Osteoblast (primary cell): ENCODE results near the gene ADAMTS20. TPM values are rescaled to one million over a fixed set of nuclear protein-coding genes. Genes with fewer than 3 reads are reported as not detected.
A peak's percentile ranks its signal among the peaks of the same experiment; 100 is the strongest.

ENCODE experiments used
- DNase-seq: peaks from one replicate; pipeline ENCODE4 v3.0.0; 2011; ENCODE audit warnings: low spot score, mixed read lengths; ENCODE audit not compliant: insufficient read length; ENCODE audit errors: missing footprints
- H2AFZ ChIP-seq: 2 replicates; pipeline ENCODE4 v1.6.0; 2011; ENCODE audit warnings: mild to moderate bottlenecking, low read length
- H3K27ac ChIP-seq: 2 replicates; pipeline ENCODE4 v1.5.1; 2011; ENCODE audit warnings: mild to moderate bottlenecking, low read depth, low read length, moderate library complexity
- H3K27me3 ChIP-seq: 2 replicates; pipeline ENCODE4 v1.6.0; 2012; ENCODE audit warnings: mild to moderate bottlenecking, control low read depth, inconsistent platforms, low read length, moderate library complexity; ENCODE audit not compliant: insufficient read depth
- H3K36me3 ChIP-seq: 2 replicates; pipeline ENCODE4 v1.5.1; 2011; ENCODE audit warnings: mild to moderate bottlenecking, low read length, control low read depth, moderate library complexity; ENCODE audit not compliant: insufficient read depth
- H3K4me1 ChIP-seq: 2 replicates; pipeline ENCODE4 v1.5.1; 2011; ENCODE audit warnings: mild to moderate bottlenecking, low read length, control low read depth, moderate library complexity; ENCODE audit not compliant: insufficient read depth
- H3K4me2 ChIP-seq: 2 replicates; pipeline ENCODE4 v1.6.0; 2011; ENCODE audit warnings: mild to moderate bottlenecking, low read length; ENCODE audit not compliant: insufficient read depth
- H3K4me3 ChIP-seq: fragments of 200-600 bp; sonication (generic); 3 replicates; pipeline ENCODE4 v1.5.1; 2012; ENCODE audit warnings: mild to moderate bottlenecking, low read length, inconsistent platforms; ENCODE audit not compliant: insufficient read depth
- H3K79me2 ChIP-seq: 2 replicates; pipeline ENCODE4 v1.6.0; 2012; ENCODE audit warnings: mild to moderate bottlenecking, low read length, control low read depth, inconsistent platforms; ENCODE audit not compliant: insufficient read depth
- H3K9me3 ChIP-seq: 2 replicates; pipeline ENCODE4 v1.5.1; 2011; ENCODE audit warnings: low read depth, low read length, control low read depth
- H4K20me1 ChIP-seq: 2 replicates; pipeline ENCODE4 v1.6.0; 2012; ENCODE audit warnings: mild to moderate bottlenecking, low read length, control low read depth; ENCODE audit not compliant: insufficient read depth
- CTCF ChIP-seq: IDR thresholded peaks from 2 replicates; pipeline ENCODE4 v1.5.1; 2011; ENCODE audit warnings: mild to moderate bottlenecking, low read depth, low read length, moderate library complexity; ENCODE audit errors: extremely low read depth
- total RNA-seq: library from RNA; depleted of rRNA; stranded (reverse); fragments of >200 nt; gene quantifications from 2 replicates; pipeline ENCODE4 v1.2.3, GENCODE V29; 2012

Gene ADAMTS20
- total RNA-seq, 1 donor: not detected

- peak overlapping the region; percentile 85 for H3K27ac ChIP-seq
These were observed 243.2 kb downstream of the ADAMTS20 start for GRCh38 chr12:43308776-43309175.

GRCh38 chr12:43307126-43307525 lies 244.9 kb downstream of the ADAMTS20 start:
- no peak for DNase-seq
- no peaks in the 10 kb centered on the region for H4K20me1 ChIP-seq
- TF ChIP-seq CTCF: no peak
- H3K27ac ChIP-seq: peak overlapping the region; percentile 68
- H3K79me2 ChIP-seq: no peaks in the 10 kb centered on the region
- H3K4me2 ChIP-seq: no peak overlapping the region
- H3K27me3 ChIP-seq: no peaks in the 10 kb centered on the region
- peaks cover 46% of the 10 kb centered on the region for H3K4me1 ChIP-seq
- no peak overlapping the region for H3K4me3 ChIP-seq
- H2AFZ ChIP-seq: no peak overlapping the region
- H3K9me3 ChIP-seq: no peaks in the 10 kb centered on the region
- H3K36me3 ChIP-seq: no peaks in the 10 kb centered on the region

More at GRCh38 chr12:43308776-43309175, 243.2 kb downstream of the ADAMTS20 start:
- no peak for DNase-seq
- no peak overlapping the region for H3K4me3 ChIP-seq
- no peaks in the 10 kb centered on the region for H3K79me2 ChIP-seq
- no peaks in the 10 kb centered on the region for H3K36me3 ChIP-seq
- no peak overlapping the region for H2AFZ ChIP-seq
- H4K20me1 ChIP-seq: no peaks in the 10 kb centered on the region
- no peak overlapping the region for H3K4me2 ChIP-seq
- no peaks in the 10 kb centered on the region for H3K9me3 ChIP-seq
- peaks cover 46% of the 10 kb centered on the region for H3K4me1 ChIP-seq
- H3K27me3 ChIP-seq: no peaks in the 10 kb centered on the region
- no peak for TF ChIP-seq CTCF

GRCh38 chr12:43306066-43306465 lies 245.9 kb downstream of the ADAMTS20 start:
- Histone ChIP-seq H4K20me1 (no peaks in the 10 kb centered on the region), H3K36me3 (no peaks in the 10 kb centered on the region), H3K9me3 (no peaks in the 10 kb centered on the region), H3K4me2 (no peak overlapping the region), H3K4me3 (no peak overlapping the region), H3K27me3 (no peaks in the 10 kb centered on the region), H3K4me1 (peaks cover 36% of the 10 kb centered on the region), H2AFZ (no peak overlapping the region), H3K27ac (peak overlapping the region; percentile 68), H3K79me2 (no peaks in the 10 kb centered on the region)
- peak; percentile 89 for DNase-seq
- no peak for TF ChIP-seq CTCF

- Histone ChIP-seq H3K27me3 (no peaks in the 10 kb centered on the region), H3K9me3 (no peaks in the 10 kb centered on the region), H2AFZ (no peak overlapping the region), H3K4me2 (no peak overlapping the region), H4K20me1 (no peaks in the 10 kb centered on the region), H3K4me1 (peaks cover 28% of the 10 kb centered on the region), H3K79me2 (no peaks in the 10 kb centered on the region), H3K4me3 (no peak overlapping the region), H3K27ac (peak overlapping the region; percentile 68), H3K36me3 (no peaks in the 10 kb centered on the region)
- DNase-seq: no peak
- no peak for TF ChIP-seq CTCF
These were observed 246.9 kb downstream of the ADAMTS20 start for GRCh38 chr12:43305065-43305464.

Other genes starting within 250 kb of the ADAMTS20 start
- 18.9 and 20.6 TPM in 2 replicates for gene PUS7L, start 206.6 kb upstream of the ADAMTS20 start, total RNA-seq
- gene IRAK4, start 206.7 kb upstream of the ADAMTS20 start, total RNA-seq: 27.9 and 38.9 TPM in 2 replicates